ENCODE data around the gene ABTB2.

The ABTB2 gene

DNA sequence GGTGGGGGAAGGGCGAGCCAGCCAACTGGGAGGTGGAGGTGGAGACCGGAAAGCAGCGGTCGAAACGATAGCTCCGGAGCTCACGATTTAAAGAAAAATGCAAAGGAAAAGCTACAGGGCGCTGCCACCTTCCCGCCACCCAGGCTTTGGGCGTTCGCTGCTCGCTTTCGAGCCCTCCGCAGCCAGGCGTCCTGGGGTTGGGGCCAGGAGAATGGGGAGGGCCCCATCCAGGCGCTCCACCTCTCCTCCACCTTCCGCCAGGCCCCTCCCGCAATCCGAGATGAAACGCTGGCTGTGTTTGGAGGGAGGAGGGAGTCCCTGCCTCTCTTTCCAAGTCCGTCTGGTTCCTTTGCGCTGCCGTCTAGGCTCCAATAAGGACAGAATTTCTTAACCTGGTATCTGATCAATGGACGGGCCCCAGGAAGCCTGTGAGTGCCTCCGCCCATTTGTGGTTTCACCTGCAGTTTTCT lies 483 bp upstream of the ABTB2 start:
- TF ChIP-seq JUND (IDR thresholded peaks at IDR 0.05; ENCODE audit: low read depth) = no peak
- DNase-seq (ENCODE audit: low read depth in 1 of 2, low spot score in 1 of 2) = peak; percentile 82 to 95
- in situ Hi-C loops (cut with HindIII; ENCODE audit: low pct_unique_long_range_greater_than_20kb, low sequenced_read_pairs) = no loop called here

DNA sequence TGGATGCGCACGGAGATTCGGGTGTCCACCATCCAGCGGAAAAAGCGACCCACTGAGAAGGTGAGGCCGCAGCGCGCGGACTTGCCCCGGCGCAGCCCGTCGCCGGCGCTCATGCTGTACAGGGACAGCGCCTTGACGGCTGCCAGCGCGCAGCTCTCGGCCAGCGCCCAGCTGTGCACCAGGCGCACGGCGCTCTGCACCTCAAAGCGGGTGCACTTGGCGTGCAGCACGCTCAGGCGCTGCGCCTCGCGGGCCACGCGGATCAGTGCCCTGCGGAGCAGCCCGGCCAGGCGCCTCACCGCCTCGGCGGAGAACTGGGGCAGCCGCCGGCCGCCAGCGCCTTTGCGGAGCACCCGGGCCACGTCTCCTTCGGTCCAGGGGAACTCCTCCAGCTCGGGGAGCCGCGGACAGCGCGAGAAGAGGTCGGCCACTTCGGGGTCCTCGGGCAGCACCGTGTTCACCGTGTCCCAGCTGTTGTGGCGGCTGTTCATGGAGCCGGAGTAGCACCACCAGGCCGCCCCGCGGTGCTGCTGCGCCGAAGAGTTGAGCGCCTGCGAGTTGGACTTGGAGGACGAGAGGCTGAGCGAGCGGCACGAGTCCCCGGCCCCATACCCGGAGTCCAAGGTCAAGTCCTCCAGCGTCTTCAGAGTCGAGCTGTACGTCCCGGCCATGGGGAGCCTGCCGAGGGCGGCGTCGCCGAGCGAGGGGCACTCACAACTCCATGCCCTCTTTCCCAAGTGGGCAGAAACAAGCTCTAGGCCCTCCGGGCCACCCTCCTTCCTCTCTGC lies 703 bp downstream of the ABTB2 start:
- DNase-seq (ENCODE audit: low read depth in 1 of 2, low spot score in 1 of 2) = peak; percentile 66 to 73
- in situ Hi-C loops (cut with HindIII; ENCODE audit: low pct_unique_long_range_greater_than_20kb, low sequenced_read_pairs) = no loop called here
- TF ChIP-seq JUND (IDR thresholded peaks at IDR 0.05; ENCODE audit: low read depth) = no peak

DNA sequence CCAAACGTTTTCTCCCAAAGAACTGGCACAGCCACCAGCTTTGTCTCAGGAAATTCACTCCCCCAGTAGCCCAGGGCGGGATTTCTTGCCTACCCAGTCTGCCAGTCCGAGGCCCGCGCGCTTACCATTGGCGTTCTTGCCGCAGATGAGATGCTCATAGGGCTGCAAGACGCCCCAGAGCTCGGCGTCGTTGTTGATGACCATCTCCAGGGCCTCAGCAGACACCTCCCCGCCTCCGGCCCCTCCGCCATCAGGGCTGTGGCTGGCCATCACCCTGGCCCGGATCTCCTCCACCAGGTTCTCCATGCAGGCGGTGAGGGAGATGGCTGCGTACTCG lies 1.3 kb downstream of the ABTB2 start:
- DNase-seq (ENCODE audit: low read depth in 1 of 2, low spot score in 1 of 2) = peak; percentile 50 to 51
- no peak for TF ChIP-seq JUND (IDR thresholded peaks at IDR 0.05; ENCODE audit: low read depth)
- in situ Hi-C loops (cut with HindIII; ENCODE audit: low pct_unique_long_range_greater_than_20kb, low sequenced_read_pairs) = no loop called here

DNA sequence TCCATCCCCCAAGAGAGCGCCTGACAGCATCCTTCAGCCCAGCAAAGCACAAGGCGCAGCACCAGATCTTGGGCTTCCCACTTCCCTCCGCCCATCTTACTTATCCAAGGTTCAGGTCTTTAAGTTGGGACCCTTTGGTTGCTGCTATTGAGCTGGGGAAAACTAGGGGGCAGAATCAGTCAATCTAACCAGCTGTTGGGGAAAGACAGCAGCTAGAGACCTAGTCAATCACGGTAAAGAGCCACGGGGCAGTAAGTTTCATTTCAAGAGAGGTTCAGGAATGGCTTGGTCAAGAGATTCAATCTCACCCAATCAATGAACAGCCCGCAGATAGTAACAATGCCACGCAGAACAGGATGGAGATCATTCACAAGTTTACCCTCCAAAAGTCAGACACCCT lies 1.7 kb downstream of the ABTB2 start:
- in situ Hi-C loops (cut with HindIII; ENCODE audit: low pct_unique_long_range_greater_than_20kb, low sequenced_read_pairs) = no loop called here
- no peak for DNase-seq (ENCODE audit: low read depth in 1 of 2, low spot score in 1 of 2)
- TF ChIP-seq JUND (IDR thresholded peaks at IDR 0.05; ENCODE audit: low read depth) = no peak

DNA sequence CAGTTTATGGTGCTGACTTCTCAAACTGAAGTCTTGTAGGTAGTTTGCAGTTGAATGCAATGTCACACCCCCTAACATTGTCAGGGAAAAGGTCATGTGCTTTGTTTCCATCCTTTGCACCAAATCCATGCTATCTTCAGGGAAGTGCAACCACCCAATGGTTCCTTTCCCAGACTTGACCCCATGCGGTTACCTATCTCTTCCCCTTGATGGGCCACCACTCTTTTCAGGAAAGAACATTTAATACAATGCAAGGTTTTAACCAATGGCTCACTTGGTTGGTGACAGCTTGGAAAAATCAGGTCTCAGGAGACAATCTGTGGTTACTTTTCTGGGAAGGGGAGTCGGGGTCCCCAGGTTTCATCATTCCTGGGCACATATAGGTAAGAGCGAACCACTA lies 2.1 kb downstream of the ABTB2 start:
- DNase-seq (ENCODE audit: low read depth in 1 of 2, low spot score in 1 of 2) = no peak
- no peak for TF ChIP-seq JUND (IDR thresholded peaks at IDR 0.05; ENCODE audit: low read depth)
- in situ Hi-C loops (cut with HindIII; ENCODE audit: low pct_unique_long_range_greater_than_20kb, low sequenced_read_pairs) = no loop called here

DNA sequence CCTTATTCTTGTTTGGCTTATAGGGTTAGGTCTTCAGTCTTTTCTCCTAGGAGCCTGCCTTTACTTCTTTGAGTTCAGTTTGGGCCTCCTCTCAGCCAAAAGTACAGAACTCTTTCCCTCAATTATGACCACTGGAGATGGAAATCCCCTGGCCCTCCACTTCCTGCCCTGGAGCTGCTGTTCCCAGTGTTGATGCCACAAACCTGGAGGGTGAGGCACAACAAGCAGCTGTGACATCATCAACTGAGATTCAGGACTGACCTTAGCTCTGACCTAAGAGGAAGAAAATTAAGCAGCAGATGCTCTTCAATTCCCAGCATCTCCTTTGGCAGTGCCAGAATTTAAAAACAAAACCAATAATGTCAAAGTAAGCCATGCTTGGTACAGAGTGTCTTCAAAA lies 3.0 kb downstream of the ABTB2 start:
- in situ Hi-C loops (cut with HindIII; ENCODE audit: low pct_unique_long_range_greater_than_20kb, low sequenced_read_pairs) = no loop called here
- no peak for DNase-seq (ENCODE audit: low read depth in 1 of 2, low spot score in 1 of 2)
- TF ChIP-seq JUND (IDR thresholded peaks at IDR 0.05; ENCODE audit: low read depth) = no peak

DNA sequence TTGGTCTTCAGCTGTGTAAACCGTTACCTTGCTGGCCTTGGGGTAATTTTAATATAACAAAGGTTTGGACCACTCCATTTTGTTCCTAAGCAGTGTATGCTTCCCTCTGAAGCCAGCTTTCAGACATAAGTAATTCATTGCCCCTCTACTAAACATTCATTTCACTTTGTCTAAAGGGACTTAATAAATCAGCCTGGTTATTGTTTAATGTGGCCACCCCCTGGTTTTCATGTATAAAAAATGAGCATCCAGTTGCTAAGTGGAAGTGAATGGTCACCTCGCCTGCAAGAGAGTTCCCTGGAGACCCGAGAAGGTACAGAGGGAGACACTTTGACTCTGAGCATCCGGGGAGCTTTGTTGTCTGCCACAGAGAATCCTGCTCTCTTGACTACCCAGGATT lies 3.9 kb downstream of the ABTB2 start:
- DNase-seq (ENCODE audit: low read depth in 1 of 2, low spot score in 1 of 2) = no peak
- no peak for TF ChIP-seq JUND (IDR thresholded peaks at IDR 0.05; ENCODE audit: low read depth)
- in situ Hi-C loops (cut with HindIII; ENCODE audit: low pct_unique_long_range_greater_than_20kb, low sequenced_read_pairs) = no loop called here

DNA sequence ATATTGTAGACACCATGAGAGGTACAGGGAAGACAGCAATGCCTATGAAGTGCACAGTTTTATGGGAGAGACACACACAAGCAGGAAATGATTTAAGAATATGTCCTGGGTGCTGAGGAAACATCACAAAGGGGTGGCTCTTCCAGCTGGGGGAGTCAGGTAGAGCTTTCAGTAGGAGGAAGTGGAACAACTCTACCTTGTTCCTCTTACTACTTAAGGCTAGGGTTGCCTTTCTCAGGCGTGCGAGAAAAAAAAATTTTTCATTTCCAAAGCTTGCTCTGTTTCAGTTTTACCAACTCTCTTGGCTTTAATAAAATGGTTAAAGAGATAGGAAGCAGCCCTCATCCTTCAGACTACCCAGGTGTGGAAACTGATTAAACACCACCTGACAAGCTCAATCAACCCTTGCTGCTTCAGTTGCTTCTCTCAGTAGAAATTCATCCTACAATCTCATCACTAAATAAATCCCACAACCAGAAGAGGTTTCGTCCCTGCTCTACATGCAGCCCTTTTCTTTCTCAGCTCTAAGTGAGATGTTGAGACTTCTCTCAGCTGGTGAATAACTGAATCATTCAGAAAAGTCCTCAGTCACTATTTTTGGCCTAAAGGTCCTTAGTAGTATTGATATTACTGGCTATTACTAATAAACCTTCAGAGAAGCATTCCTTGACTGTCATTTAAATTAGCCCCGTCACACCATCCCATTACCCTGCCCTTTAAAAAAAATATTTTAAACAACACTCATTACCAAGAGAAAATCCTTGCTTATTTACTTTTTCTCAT lies 5.9 kb downstream of the ABTB2 start:
- in situ Hi-C loops (cut with HindIII; ENCODE audit: low pct_unique_long_range_greater_than_20kb, low sequenced_read_pairs) = no loop called here
- DNase-seq (ENCODE audit: low read depth in 1 of 2, low spot score in 1 of 2) = no peak
- no peak for TF ChIP-seq JUND (IDR thresholded peaks at IDR 0.05; ENCODE audit: low read depth)

DNA sequence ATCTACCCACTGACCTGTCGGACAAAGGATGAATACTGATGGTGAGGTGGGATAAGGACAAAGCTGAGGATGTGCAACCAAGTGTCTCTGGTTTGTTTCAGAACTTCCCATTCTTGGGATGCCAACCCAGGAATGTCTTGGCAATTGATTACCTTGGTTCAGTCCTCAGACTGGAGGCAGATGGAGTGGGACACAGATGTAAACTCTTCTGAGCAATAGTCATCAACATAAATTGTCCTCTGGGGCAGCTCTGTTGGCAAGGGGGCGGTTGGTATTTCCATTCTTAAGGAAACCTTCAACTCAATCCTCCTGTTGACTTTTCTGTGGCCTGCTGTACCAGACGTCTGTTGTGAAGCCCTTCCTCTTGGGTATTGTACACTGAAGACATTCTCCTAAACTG lies 6.8 kb downstream of the ABTB2 start:
- DNase-seq (ENCODE audit: low read depth in 1 of 2, low spot score in 1 of 2) = no peak
- TF ChIP-seq JUND (IDR thresholded peaks at IDR 0.05; ENCODE audit: low read depth) = no peak
- in situ Hi-C loops (cut with HindIII; ENCODE audit: low pct_unique_long_range_greater_than_20kb, low sequenced_read_pairs) = no loop called here

DNA sequence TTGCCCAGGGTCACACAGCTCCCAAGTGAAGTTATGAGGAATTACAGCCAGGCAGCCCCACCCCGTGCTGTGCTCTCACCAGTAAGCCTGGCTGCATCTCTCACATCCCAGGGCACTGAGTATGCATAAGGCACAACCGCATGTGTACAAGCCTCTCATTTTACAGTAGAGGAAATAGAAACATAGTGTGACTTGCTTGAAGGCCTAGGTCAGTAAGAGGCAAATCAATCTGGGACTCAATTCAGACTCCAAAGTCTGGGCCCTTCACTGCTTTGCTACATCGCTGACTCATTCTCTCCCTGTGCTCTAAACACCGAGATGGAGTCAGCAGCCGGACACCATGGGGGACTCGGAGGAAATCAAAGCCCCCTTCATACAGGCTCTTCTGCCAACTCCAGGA lies 7.9 kb downstream of the ABTB2 start:
- no peak for DNase-seq (ENCODE audit: low read depth in 1 of 2, low spot score in 1 of 2)
- TF ChIP-seq JUND (IDR thresholded peaks at IDR 0.05; ENCODE audit: low read depth) = no peak
- in situ Hi-C loops (cut with HindIII; ENCODE audit: low pct_unique_long_range_greater_than_20kb, low sequenced_read_pairs) = no loop called here

DNA sequence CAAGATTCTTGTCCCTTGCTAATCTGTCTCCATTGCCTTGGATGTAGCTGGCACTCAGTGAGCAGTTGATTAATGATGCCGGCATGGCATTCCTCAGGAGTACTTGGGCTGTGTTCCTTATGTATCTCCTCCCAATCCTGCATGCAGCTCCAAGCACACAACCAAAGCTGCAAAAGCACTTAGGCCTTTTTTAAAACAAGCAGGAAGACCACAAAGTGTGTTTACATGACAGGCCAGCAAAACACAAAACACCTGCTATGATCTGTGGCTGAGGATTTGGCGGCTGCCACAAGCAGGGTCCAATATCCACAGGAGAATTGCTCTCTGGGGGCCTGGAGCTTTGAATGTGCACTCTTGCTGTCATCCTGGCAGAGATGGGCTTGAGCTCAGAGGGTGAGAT lies 8.9 kb downstream of the ABTB2 start:
- no peak for TF ChIP-seq JUND (IDR thresholded peaks at IDR 0.05; ENCODE audit: low read depth)
- in situ Hi-C loops (cut with HindIII; ENCODE audit: low pct_unique_long_range_greater_than_20kb, low sequenced_read_pairs) = no loop called here
- no peak for DNase-seq (ENCODE audit: low read depth in 1 of 2, low spot score in 1 of 2)

DNA sequence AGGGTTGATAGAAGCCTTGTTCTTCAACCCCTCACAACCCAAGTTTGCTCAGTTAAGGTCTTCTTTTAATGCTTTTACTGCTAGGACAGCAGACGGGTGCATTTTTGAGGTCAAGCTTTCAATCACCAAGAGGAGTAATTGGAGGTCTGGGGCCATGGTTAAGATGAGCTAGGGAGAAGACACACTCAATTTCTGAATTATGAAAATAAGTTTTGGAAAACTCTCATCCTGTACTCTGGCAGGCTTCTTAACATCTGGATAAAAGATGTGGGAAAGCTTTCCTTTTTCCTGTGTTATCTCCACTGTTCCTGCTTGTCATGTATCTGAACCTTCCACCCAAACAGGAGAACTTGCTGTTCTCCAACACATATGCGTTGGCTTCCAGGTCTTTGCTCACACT lies 9.7 kb downstream of the ABTB2 start:
- in situ Hi-C loops (cut with HindIII; ENCODE audit: low pct_unique_long_range_greater_than_20kb, low sequenced_read_pairs) = no loop called here
- no peak for TF ChIP-seq JUND (IDR thresholded peaks at IDR 0.05; ENCODE audit: low read depth)
- no peak for DNase-seq (ENCODE audit: low read depth in 1 of 2, low spot score in 1 of 2)

DNA sequence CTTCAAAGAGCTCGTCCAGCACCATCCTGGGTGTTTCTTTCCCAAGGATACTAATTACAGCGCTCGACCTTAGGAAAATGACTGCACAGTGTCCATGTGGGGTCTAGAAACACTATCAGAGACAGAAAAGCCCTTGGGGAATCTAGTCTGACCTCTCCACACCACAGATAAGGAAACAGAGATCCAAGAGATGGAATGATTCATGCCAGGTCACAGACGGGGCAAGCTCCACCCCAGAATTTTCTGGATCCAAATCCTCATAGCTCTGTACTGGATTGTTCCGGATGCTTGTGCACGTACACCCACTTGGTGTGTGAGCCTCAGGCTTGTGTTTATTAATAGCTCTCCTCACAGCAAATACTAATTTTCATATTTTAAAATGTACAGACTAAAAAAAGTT lies 11.3 kb downstream of the ABTB2 start:
- TF ChIP-seq JUND (IDR thresholded peaks at IDR 0.05; ENCODE audit: low read depth) = no peak
- no peak for DNase-seq (ENCODE audit: low read depth in 1 of 2, low spot score in 1 of 2)
- in situ Hi-C loops (cut with HindIII; ENCODE audit: low pct_unique_long_range_greater_than_20kb, low sequenced_read_pairs) = no loop called here
